ENCODE measurements around the gene DCBLD1.

Gene DCBLD1

DNA sequence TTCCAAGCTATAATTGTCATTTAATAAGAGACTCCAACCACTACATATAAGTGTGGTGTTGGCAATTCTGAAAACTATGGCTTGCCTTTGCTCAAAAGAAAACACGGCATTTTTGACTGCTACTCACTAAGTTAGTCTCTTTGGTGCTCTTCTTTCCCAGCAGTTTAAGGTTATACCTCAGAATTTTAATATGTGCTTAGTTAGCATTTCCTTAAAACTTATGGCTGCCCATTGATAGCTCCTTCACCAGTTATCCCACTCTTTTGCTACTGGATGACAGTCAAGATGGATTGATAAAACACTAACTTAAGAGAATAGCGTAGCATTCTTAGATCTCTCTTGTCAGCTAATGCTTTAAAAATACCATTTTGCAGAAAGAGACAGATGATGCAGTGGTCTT lies 85.8 kb downstream of the DCBLD1 start:
- DNase-seq, result no peak

DNA sequence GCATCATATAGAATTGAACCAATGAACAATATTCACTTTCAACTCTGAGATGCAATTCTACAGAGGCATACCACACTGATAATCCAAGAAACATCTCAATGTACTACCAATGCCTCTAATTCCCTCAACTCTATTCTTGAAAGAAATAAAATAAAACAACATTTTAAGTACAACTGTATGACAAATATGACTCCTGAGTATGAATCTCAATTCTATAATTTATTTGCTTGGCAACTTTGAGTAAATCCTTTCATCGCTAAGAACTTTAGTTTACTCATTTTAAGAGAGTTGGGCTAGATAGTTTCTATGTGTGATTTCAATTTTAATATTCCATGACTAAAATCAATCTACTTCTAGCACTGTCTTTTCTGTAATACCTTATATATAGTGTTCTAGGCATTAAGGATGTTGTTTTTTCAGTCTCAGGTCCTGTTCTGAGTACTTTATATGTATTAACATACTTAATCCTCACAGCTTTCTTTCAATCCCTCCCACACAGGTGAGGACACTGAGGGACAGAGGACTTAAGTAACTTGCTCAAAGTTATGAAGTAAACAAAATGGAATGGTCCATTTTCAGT lies 86.4 kb downstream of the DCBLD1 start:
- DNase-seq, result no peak

DNA sequence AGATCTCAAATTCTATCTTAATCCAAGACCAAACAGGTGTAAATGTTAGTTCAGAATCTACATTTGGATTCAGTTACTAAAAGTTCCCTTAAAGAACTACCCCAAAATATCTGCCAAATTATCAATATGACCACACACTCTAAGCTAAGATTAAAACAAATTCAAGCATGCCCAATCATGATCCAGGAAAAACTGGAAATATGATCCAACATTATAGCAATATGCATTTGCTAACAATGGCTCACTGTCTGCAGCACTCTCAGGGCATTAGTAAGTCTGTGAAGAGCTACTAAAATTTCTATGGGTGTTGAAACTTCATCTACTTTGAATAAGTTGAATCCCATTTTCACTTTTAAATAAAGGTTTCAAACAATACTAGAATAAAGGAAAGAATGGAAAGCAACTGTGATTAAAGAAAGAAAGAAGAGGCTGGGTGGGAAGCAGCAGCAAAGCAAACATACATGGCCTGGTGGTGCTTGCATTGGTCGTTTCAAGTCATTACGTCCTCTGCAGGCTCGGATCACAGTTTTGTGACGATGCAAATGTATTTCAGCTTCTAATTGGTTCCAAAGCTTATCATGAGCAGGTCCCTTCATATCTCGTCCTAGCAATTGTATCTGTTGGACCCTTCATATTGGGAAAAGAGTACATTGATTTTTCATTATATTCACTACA lies 90.7 kb downstream of the DCBLD1 start:
- no peak for DNase-seq

DNA sequence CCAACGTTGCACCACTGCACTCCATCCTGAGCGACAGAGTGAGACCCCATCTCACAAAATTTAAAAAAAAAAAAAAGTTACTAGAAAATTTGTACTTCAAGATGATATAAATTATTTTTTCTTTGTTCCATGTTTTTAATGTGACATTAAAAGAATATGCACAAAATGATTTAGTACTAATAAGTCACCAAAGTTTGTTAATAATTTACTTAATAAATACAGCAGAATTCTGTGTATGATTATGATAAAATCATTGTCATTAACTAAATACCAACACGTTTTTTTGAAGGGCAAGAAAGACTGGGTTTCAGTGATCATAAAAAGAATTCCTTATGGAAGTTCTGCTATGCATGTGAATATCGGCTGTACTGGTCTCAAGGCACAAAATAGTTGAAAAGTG lies 91.7 kb downstream of the DCBLD1 start:
- DNase-seq, result no peak

DNA sequence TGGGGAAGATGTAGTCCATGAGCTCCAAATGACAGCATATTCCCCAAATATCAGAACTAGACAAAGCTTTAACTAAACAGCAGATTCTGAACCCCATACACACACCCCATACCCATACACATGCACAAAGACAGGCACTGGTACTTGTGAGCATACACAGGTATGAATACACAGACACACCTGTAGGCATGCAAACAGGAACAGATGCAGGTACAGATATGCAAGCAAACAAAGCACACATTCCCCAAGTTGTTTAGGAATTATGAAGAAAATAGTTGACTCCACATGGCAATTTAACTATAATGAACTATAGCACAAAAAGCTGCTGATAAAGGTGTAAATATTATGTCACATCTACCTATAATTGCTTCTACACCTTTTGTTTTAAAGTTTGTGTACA lies 103.2 kb downstream of the DCBLD1 start:
- DNase-seq, result no peak

DNA sequence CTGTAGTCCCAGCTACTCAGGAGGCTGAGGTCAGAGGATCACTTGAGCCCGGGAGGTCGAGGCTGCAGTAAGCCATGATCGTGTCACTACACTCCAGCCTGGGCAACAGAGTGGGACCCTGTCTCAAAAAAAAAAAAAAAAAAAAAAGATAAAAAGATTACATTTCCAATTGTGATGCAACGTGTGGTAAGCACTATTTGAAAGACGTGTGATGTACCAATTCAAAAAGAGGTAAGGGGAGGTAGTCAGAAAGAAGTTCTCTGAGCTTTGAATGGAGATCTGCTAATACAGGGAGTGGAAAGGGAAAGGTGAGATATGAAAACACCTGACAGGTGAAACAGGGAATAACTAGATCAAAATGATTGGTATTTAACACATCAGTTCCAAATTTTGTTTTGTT lies 108.0 kb downstream of the DCBLD1 start:
- no peak for DNase-seq

DNA sequence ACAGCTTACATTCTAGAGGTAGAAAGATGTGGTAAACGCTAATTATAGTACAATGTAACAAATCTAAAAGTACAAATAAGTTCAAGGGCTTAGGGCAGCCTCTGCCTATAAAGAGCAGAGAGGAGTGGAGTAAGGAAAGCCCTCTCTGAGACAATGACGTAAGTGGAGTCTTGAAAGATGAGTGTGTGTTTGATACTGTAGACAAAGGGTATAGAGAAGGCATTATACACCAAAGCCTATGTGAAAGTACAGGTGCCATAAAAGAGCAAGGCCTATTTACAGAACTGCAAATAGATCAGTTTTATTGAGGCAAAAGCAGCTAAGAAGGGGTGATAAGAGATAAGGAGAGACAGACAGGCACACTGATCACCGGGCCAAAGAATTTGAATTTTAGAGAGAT lies 108.9 kb downstream of the DCBLD1 start:
- DNase-seq, result no peak

DNA sequence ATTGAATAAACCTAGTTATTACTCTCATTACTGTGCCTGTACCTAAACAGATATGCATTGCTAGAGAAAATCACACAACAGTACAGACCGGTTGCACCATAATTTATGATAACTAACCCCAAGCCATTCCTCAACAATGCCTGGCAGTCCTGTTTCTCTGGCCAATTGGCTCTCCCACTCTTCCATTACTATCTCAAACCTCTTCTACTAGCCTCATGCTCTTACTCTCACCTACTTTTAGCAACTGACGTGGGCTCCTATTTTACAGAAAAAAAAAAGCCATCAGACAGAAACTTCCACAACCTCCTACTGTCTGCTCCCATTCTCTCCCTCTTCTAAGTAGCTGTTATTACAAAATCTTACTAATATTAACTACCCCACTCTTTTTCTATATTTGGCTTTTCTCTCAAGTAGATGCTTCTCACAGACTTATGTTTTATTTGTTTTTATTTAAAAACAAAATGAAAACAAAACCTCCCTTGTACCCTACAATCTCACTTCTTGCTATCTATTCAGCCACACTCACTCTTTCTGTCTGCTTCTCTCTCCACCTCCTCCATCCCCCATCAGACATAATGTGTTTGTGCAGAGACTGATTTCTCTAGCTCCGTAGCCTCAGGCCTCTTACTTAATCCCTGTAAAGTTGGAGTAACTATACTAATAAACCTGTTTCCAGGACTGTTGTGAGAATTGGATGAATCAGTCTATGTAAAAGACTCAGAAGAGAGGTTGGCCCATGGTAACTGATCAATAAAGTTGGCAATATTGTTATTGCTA lies 110.7 kb downstream of the DCBLD1 start:
- no peak for DNase-seq

DNA sequence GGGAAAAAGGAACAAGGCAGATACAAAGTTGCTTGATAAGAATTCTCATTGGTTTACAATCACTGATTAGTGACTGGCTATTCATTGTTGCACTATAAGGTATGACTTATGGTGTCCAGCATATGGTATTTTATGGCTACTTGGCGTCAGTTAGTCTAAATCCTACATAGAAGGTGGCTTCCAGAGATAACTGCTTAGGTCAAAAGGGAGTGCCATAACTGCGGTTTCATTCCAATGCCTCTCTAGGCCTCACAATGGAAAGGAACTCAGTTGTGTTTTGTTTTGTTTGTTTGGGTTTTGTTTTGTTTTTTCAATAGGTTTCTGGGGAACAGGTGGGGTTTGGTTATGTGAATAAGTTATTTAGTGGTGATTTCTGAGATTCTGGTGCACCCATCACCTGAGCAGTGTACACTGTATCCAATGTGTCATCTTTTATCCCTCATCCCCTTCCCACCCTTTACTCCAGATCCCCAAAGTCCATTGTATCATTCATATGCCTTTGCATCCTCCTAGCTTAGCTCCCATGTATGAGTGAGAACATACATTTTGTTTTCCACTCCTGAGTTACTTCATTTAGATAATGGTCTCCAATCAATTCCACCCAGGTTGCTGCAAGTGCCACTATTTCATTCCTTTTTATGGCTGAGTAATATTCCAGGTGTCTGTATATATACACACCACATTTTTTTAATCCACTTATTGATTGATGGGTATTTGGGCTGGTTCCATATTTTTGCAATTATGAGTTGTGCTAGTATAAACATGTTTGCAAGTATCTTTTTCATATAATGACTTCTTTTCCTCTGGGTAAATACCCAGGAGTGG lies 112.8 kb downstream of the DCBLD1 start:
- no peak for DNase-seq

DNA sequence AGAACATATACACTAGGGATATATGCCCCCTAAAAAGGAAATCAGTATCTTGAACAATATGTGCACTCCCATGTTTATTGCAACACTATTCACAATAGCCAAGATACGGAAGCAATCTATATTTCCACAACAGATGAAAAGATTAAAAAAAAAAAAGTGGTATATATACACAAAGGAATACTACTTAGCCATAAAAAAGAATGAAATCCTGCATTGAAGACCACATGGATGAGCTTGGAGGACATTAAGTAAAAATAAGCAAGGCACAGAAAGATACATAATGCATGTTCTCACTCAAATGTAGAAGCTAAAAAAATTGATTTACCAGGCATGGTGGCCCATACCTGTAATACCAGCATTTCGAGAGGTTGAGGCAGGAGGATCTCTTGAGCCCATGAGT lies 115.3 kb downstream of the DCBLD1 start:
- DNase-seq, result no peak
